ENCODE results near the gene CERS6. TPM values are rescaled to one million over a fixed set of nuclear protein-coding genes. Genes with fewer than 3 reads are reported as not detected.

Gene CERS6, protein sequence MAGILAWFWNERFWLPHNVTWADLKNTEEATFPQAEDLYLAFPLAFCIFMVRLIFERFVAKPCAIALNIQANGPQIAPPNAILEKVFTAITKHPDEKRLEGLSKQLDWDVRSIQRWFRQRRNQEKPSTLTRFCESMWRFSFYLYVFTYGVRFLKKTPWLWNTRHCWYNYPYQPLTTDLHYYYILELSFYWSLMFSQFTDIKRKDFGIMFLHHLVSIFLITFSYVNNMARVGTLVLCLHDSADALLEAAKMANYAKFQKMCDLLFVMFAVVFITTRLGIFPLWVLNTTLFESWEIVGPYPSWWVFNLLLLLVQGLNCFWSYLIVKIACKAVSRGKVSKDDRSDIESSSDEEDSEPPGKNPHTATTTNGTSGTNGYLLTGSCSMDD
- 11.9 and 14.0 TPM in 2 replicates for total RNA-seq

DNA sequence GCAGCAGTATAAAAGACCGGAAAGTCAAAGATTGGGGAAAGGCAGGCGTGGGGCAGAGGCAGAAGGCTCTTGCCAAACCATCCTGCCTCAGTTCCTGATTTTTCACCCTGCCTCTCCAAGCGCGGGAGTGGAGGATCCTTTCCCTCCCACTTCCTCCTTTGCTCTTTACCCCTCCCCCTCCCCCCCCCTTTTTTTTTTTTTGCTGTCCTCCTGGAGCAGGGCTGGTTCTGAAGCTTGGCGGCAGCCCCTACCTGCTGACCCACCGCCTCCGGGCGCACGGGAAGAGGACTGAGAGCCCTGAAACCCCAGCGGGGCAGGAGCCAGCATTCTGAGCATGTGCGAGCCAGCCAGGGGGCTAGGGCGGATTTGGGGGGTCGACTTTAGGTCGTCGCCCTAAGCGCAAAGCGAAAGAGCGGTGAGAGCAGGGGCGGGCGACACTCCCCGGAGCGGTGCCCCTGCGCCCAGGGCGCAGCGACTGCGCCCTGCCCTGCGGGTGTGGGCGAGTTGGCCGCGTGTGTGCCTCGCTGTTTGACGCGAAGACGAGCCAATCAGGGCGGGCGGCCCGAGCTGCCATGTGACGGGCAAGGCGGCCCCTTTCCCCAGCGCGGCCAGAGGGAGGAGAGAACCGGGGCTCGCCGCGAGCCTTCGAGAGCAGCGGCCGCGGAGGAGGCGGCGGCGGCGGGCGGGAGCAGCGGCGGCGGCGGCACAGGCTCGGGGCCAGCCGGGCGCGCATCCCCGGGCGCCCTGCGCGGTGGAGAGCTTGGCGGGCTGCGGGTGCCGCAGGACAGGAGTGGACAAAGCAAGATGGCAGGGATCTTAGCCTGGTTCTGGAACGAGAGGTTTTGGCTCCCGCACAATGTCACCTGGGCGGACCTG lies at the start of gene CERS6:
Gene CERS6 (plus strand): TSS at position 628 of the 876 bp plus-strand sequence. CDS start 177 bp downstream, at position 805.

DNA sequence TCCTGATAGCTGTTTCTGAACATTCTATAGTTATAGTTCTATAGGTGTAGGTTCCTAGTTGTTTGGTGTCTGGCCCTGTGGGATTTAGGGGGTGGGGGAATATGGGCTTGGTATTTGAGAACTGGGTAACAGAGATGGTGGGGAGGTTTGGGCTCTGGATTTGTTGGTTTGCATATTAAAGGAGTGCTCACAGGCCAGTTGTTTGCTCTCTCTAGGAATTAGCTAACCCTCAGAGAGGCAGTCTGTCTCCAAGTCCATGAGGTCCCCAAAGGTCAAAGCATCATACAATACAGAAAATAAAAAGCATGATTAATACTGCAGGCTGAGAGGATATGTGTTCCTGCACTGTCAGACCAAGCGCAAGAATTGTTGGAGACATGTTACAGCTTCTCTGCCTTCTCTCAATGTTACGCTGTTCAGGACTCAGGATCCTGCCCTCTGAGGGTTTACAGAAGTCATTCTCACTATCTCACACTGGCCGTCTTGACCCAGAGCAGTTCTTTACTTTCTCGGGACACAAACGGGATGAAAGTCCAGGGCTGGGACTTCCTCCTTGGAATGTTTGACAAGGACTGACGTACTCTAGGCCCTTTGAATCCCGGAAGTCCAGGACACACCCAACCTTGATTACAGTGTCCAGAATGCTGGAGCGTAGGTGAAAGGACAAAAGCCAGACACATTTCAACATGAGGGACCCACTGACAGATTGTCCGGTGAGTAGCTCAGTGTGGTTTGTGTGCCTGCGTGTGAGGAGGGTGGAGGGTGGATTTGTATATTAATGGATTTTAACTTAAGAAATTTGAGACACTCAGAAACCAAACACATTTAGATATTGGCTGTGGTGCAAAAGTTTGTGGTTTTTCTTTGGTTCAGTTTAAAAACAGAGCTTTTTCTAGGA lies 346.1 kb downstream of the CERS6 start, which contains the start of gene NOSTRIN:
Gene NOSTRIN (plus strand): TSS at position 677 of the 898 bp plus-strand sequence. CDS start 10 bp downstream, at position 687.

Other genes with a start within 250 kb of the CERS6 start
- 6.4 and 8.5 TPM in 2 replicates for gene STK39, start 208.7 kb upstream of the CERS6 start, total RNA-seq